ENCODE results near the gene ZNRF3.
"Not testable (repeated sequence)": the region's sequence is repeated elsewhere in the genome, so short reads cannot be mapped to it uniquely, and the experiment has no call there.

The ZNRF3 gene

GRCh38 chr22:28907311-28908008 lies 24.1 kb downstream of the ZNRF3 start:
- DNase-seq (ENCODE audit: low read depth): no peak

DNA sequence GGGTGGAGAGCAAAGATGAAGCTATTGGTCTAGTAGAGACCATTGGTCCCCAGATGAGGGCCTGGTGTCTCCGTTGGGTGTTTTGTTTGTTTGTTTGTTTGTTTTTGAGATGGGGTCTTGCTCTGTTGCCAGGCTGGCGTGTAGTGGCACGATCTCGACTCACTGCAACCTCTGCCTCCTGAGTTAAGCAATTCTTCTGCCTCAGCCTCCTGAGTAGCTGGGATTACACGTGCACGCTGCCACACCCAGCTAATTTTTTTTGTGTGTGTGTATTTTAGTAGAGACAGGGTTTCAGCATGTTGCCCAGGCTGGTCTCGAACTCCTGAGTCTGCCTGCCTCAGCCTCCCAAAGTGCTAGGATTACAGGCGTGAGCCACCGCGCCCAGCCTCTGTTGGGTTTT lies 25.4 kb downstream of the ZNRF3 start:
- not testable (repeated sequence) for DNase-seq (ENCODE audit: low read depth)

- DNase-seq (ENCODE audit: low read depth): no peak
These were observed 26.0 kb downstream of the ZNRF3 start for GRCh38 chr22:28909375-28909774.

- DNase-seq (ENCODE audit: low read depth): no peak
These were observed 27.4 kb downstream of the ZNRF3 start for GRCh38 chr22:28910569-28911303.

- DNase-seq (ENCODE audit: low read depth): no peak
These were observed 27.9 kb downstream of the ZNRF3 start for GRCh38 chr22:28911304-28911690.

DNA sequence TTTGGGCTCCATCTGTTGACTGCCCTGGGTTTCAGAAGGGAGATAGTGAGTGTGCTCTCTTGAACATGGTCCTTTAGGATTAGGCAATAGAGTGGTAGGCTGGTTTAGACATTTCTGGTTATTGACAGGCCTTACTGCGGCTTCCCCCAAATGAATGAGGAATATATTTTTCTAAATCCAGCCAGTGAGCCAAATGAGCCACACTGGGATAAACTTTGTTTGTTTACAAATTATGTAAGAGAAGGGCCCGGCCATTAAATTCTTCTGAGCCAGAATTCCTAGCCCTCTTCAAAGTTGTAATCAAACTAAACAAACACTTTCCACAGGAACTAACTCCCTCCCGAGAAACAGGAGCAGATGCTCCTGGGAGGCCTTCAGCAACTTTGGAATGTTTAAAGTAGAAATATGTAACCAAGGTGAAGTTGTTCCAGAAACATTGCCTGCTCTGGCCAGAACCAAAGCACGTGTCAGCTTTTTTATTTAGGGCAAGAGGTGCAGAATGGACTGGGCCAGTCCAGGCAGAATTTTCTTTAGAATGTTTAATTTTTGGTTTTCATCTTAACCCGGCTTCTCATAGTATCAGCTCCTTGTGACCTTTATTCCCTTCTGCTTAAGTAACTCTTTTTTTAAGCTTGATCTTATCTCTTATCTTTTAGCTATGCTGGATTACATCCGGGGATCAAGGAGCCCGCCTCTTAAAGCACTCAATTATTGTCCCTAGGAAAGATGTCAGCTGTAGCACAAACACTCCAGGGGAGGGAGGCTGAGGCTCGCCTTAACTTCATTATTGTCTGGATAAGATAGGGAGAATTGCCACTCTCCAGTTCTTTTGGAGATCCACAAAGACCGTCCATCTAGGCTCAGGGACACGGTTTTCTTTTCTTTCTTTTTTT lies 28.7 kb downstream of the ZNRF3 start:
- no peak for DNase-seq (ENCODE audit: low read depth)

DNA sequence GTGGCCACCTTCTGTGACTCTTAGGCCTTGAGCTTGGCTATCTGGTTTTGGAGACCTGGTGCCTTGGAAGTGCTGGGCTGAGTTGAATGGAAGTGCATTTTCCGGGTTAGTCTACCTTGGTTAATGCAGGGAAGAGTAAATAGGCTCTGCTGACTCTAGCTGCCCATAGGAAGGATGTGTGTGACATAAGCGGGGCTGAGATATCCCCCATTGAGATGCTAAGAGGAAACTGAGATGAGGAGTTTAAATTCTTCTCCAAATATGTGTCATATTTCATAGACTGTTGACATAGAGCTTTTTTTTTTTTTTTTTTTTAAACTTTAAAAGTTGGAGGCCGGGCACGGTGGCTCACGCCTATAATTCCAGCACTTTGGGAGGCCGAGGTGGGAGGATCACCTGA lies 30.8 kb downstream of the ZNRF3 start:
- DNase-seq (ENCODE audit: low read depth): no peak

GRCh38 chr22:28915969-28916368 lies 32.6 kb downstream of the ZNRF3 start:
- no peak for DNase-seq (ENCODE audit: low read depth)

DNA sequence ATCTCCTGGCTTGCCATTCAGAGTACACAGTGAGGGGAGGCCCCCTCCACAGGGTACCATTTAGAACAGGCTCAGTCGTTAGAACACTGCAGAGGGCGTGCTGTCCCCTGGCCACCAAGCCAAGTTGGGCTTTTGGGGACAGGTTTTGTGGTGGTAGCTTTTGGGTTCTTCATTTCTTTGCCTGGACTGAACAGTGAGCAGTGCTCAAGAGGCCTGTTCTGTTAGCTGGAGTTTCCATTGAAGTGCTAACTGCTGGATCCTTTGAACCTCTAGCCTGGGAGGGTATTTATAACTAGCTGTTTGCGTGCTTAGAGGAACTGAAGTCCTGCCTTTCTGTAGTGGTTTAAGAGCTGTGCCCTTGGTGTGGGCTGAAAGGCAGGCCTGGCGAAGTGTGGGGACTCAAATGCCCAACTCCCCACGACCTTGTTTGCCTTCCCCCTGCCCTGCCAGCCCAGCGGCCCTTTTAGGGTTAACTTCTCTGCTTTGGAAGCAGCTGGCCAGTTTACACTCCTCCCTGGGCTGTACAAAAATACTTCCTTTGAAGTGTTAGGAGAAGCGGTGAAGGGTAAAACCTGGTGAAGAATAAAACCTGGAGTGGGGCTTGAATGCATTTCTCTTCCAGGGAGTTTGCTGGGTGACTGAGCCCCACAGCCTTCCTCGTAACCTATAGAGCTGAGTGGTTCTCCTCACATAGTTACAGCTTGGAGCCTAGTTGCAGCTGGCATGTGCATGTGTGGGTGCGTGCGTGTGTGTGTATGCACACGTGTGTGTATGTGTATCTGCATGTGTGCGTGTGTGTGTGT lies 34.6 kb downstream of the ZNRF3 start:
- DNase-seq (ENCODE audit: low read depth): no peak

- DNase-seq (ENCODE audit: low read depth): no peak
These were observed 35.3 kb downstream of the ZNRF3 start for GRCh38 chr22:28918550-28919271.

GRCh38 chr22:28920757-28921584 lies 37.6 kb downstream of the ZNRF3 start:
- no peak for DNase-seq (ENCODE audit: low read depth)

DNA sequence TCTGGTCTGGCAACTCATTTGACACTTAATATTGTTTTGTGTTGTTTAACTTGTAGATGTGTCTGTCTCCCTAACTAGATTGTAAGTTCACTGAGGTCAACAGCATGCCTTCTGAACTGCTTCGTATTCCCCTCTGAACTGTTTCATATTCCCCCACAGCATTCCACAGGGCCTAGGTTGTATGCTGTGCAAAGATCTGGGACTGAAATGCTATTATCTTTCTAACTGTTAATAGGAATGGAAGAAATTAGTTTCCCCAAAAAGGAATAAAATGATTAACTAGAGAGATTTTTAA lies 38.2 kb downstream of the ZNRF3 start:
- DNase-seq (ENCODE audit: low read depth): no peak

- DNase-seq (ENCODE audit: low read depth): no peak
These were observed 39.3 kb downstream of the ZNRF3 start for GRCh38 chr22:28922540-28923244.

GRCh38 chr22:28923826-28924732 lies 40.7 kb downstream of the ZNRF3 start:
- no peak for DNase-seq (ENCODE audit: low read depth)

DNA sequence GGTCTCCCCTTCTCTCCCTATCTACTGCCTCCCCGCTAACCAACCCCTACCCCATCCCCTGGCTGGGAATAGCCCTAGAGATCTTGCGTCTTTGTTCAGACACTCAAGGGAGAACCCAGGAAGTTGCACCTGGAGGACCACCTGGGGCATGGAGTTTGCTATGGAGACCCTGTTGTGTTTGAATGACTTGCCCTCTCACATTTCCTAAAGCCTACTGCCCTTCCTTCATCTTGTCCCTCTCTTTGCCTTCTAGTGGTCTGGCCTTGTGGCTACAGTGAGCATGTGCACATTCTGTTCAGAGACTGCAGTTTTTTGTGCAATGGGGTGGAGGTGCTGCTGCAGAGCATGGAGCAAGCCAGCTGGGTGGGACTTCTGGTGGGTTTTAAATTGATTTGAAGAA lies 42.5 kb downstream of the ZNRF3 start:
- DNase-seq (ENCODE audit: low read depth): no peak

- DNase-seq (ENCODE audit: low read depth): no peak
These were observed 44.3 kb downstream of the ZNRF3 start for GRCh38 chr22:28927630-28928029.

DNA sequence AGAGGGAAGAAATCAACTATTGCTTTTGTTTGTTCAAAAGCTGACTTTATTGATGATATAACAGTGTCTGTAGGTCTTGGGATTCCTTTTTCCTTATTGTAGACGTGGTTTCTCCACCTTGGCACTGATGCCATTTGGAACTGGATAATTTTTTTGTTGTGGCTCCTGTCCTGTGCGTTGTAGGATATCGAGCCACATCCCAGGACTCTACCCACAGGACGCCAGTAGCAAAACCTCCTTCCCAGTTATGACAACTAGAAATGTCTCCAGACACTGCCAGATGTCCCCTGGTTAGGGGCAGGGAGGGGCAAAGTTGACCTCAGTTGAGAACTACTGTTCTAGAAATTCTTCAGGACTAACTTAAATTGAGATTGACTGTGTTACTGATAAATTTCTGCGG lies 45.8 kb downstream of the ZNRF3 start:
- no peak for DNase-seq (ENCODE audit: low read depth)

DNA sequence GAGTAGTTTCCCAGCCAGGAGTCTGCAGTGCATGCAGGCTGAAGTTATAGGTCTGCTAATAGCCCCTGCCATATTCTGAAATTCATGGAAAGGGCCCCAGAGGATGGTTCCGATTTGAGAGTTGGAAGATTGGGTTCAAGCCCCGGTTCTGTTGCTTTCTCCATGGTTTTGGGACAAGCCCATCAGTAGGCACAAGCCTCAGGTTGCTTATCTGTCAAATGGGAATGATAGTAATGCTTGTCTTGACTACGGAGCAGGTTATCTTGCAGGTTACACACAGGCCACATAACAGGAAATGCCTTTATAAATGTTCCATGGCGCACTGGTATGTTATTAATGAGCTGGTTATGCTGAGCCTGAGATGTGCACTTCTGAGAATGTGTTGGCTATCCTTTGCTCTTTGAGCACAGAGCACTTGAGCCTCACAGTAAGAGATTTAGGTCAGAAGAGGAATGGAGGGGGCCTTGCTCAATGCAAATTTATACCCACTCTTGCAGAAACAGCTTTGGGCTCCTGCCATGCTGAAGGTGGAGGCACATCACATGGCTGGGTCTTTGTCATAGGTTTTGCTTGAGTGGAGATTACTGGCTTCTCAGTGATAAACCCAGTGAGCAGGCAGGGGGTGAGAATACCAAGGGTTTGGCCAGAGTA lies 47.1 kb downstream of the ZNRF3 start:
- no peak for DNase-seq (ENCODE audit: low read depth)
